NCI-H1694 treated with DMSO at 0.1 percent for 48 hours (cell line): ENCODE measurements around the gene BCO2.
"Not testable (repeated sequence)": the region's sequence is repeated elsewhere in the genome, so short reads cannot be mapped to it uniquely, and the experiment has no call there.

Experiments
- DNase-seq: peaks from one replicate; lab custom pipeline; 2025; lab: John Stamatoyannopoulos, UW

The BCO2 gene

DNA sequence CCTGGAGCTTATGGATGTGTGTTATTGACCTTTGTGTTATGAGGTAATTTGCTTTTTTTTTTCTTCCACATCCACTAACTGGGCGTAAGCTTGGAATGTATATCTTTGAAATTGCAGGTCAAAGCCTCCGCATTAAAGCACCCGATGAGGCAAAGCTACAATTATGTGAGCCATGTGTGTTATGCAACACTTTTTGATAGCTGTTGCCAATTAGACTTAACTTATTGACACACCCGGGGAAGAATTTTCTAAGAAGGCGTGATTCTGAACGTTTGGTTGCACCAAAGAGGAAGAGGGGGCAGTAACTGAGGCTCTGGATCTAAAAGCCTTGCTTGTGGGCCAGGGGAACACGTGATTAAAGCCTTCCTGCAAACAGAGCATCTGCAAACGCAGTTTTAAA is 8.8 kb upstream of the BCO2 start:
- DNase-seq, result no peak

DNA sequence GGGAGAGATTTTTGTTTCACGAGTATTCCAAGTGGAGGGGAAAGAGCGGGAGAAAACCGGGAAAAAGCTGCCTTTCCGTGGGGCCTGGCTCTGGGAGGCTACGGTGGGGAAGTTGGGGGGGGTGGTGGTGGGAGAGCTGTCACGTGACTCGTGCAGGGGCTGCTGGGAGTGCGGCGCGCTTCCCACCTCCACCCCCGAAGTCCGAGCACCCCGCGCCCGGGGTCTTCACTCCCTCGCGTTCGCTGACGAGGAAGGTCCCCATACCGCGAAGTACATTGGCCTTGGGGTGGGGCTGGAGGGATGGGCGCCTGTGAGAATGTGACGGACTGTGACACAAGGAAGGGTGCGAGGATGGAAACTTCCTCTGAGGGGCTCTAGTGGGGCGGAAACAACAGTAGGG is 8.2 kb upstream of the BCO2 start, which contains the start of gene TEX12:
TEX12 (plus strand) TSS at position 228 of the 400 bp plus-strand sequence. CDS start 1,897 bp downstream, outside the sequence.
- no peak for DNase-seq

GRCh38 chr11:112172362-112172994 is 2.8 kb upstream of the BCO2 start:
- no peak for DNase-seq

- no peak for DNase-seq
These were observed 2.2 kb upstream of the BCO2 start for GRCh38 chr11:112173152-112173551.

- no peak for DNase-seq
These were observed 264 bp downstream of the BCO2 start for GRCh38 chr11:112175599-112175952.

DNA sequence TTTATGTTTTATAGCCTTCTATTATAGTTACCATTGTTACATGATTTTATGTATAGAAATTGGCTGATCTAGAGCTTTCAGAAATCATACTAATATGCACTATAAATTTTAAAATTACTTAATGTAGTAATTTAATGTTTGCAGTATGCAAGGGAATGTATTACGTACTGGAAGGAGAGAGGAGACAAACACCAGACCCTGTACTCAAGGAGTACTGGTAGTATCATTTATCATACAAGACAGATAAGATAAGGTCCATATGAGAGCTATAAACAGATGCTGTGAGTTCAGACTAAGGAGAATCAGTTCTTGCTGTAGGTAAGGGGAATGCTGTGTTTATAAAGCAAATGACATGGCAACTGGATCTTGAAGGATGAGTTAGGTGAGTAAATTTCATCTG is 765 bp downstream of the BCO2 start:
- no peak for DNase-seq

- no peak for DNase-seq
These were observed 2.3 kb downstream of the BCO2 start for GRCh38 chr11:112177589-112177988.

- no peak for DNase-seq
These were observed 3.1 kb downstream of the BCO2 start for GRCh38 chr11:112178428-112178827.

DNA sequence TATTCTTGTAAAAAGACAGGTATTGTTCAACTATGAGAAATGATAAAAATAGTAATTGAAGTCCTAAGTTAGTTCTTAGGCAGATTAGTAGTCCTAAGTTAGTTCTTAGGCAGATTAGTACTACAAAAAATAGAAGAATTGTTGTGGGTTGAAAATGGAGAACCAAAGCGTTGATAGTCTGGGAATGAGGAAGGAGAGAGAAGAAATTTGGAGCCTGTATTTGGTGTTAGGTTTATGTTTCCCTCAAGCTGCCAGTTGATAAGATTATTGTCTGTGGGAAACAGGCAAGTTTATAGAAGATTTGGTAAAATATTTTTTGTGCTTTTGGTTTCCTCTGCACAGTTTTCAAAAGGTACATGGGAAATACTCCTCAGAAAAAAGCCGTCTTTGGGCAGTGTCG is 3.6 kb downstream of the BCO2 start:
- no peak for DNase-seq

- no peak for DNase-seq
These were observed 4.3 kb downstream of the BCO2 start for GRCh38 chr11:112179601-112180000.

- no peak for DNase-seq
These were observed 7.6 kb downstream of the BCO2 start for GRCh38 chr11:112182867-112183266.

GRCh38 chr11:112185883-112186282 is 10.6 kb downstream of the BCO2 start:
- no peak for DNase-seq

DNA sequence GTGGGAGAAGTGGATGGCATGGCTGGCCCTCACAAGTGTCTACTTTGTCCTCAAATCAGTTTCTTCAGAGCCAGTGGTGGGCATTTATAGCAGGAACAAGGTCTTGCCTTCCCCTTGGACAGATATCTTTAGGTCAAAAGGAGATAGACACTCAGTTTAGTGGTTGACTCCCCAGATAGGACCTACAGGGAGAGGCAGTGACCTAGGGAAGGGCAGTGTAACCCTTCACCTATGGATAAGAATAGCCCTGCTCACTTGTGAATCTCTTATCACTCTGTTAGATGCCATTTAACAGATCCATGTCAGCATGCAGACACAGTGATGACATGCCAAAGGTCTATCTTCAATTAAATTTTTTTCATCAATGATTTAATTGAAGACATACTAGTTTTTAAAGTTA is 11.0 kb downstream of the BCO2 start:
- DNase-seq, result no peak

GRCh38 chr11:112195113-112195512 is 19.8 kb downstream of the BCO2 start:
- not testable (repeated sequence) for DNase-seq

GRCh38 chr11:112195951-112196351 is 20.6 kb downstream of the BCO2 start:
- DNase-seq, result no peak

GRCh38 chr11:112196519-112197087 is 21.3 kb downstream of the BCO2 start:
- DNase-seq, result no peak

DNA sequence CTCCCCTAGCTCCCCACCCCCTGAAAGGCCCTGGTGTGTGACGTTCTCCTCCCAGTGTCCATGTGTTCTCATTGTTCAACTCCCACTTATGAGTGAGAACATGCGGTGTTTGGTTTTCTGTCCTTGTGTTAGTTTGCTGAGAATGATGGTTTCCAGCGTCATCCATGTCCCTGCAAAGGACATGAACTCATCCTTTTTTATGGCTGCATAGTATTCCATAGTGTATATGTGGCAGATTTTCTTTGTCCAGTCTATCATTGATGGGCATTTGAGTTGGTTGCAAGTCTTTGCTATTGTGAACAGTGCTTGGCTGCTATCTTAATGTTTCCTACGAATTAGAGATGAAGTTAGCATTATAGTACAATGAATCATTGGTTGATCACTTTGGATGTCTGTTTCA is 23.8 kb downstream of the BCO2 start:
- not testable (repeated sequence) for DNase-seq

- no peak for DNase-seq
These were observed 24.9 kb downstream of the BCO2 start for GRCh38 chr11:112200252-112200651.

GRCh38 chr11:112206071-112206470 is 30.8 kb downstream of the BCO2 start:
- no peak for DNase-seq

- DNase-seq, result no peak
These were observed 35.6 kb downstream of the BCO2 start for GRCh38 chr11:112210890-112211289.

DNA sequence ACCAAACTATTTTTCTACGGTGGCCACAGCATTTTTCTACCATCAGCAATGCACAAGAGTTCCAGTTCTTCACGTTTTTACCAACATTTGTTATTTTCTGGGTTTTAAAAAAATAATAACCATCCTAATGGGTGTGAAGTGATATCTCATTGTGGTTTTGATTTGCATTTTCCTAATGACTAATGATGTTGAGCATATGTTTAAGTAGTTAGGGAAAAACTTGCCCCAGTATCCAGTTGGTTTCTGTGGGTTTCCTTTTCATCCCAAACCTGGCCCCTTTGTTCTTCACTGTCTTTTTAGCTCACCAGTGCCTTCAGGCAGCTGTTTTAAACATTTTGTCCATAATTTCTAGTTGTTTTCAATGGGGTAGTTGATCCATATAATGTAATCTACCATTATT is 36.2 kb downstream of the BCO2 start:
- no peak for DNase-seq

DNA sequence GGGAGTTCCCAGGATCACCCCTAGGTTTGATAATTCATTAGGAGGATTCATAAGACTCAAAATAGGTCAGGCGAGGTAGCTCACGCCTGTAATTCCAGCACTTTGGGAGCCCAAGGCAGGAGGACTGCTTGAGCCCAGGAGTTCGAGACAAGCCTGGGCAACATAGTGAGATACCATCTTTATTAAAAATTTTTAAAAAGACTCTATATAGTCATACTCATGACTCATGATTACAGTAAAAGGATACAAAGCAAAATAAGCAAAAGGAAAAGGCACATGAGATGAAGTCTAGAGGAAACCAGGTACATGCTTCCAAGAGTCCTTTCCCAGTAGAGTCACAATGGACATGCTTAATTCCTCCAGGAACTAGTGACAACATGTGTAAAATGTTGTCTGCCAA is 37.0 kb downstream of the BCO2 start:
- no peak for DNase-seq

DNA sequence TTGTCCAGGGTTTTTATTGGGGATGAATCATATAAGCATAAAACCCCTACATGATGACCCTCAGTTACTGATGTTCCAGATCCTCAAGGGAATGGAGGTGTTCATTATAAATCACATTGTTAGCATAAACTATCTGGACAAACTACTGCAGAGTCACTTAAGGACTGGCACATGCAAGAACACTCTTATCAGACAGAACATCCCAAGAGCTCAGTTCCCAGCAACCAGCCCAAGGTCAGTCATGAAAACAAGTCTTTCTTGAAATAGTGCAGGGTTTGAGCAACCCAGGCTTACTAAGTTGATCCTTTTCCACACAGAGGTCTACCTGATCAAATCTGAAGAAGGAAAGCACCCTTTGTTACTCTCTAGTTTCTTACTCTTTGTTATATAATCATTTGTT is 37.4 kb downstream of the BCO2 start:
- DNase-seq, result no peak

DNA sequence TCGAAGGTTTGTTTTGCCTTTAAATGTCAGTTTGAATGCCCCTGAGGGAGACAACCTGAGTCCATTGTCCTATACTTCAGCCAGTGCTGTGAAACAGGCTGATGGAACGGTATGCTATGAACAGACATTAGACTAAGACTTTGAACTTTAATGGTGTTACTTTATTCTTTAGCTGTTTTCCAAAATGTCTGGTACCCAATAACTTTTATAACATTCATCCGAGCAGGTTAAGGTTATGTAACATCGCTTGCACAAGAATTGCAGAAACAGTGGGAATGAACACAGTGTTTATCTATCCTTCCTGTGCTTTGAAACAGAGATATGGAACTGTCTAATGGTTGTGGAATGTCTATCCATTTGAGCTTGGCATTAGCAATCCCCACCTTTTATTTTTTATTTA is 38.4 kb downstream of the BCO2 start:
- DNase-seq, result no peak
